Measurements from ENCODE around the gene TMEM54.
A peak's percentile ranks its signal among the peaks of the same experiment; 100 is the strongest.
"Not testable (repeated sequence)": the region's sequence is repeated elsewhere in the genome, so short reads cannot be mapped to it uniquely, and the experiment has no call there.

TMEM54 gene

DNA sequence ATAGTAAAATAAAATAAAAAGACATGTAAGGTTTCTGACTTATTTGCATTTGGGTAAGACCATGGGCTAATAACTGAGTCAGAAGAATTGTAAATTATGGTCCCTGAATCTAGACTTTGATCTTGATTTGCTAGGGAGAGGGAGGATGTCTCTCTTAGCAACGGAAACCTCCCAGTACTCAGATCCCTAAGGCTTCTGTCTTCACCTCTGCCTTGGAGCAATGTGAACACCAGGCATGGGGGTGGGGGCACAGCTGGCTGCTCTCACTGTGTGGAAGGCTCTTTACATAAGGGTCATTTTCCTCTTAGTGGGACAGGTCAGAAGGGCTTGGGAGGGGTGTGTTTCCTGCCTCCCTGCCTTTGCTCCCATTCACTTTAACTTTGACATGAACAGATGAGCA, 17.0 kb upstream of the TMEM54 start:
- no peak for DNase-seq

DNA sequence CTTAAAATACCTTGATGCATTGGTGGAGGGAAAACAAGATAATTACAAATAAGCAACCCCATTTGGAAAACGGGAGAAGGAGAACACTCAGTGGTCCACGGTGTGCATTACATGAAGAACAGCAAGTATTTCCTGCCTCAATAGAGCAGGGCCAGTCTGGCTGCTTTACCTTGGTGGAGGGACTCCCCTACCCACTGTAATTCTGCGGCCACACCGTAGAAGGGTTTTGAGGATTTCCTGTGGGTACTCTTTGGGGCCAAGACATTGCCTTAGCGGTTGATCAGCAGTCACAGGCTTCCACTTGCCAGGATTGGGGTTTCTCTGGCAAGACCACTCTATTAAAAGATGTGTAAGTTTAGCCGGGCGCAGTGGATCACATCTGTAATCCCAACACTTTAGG, 16.3 kb upstream of the TMEM54 start:
- no peak for DNase-seq

DNA sequence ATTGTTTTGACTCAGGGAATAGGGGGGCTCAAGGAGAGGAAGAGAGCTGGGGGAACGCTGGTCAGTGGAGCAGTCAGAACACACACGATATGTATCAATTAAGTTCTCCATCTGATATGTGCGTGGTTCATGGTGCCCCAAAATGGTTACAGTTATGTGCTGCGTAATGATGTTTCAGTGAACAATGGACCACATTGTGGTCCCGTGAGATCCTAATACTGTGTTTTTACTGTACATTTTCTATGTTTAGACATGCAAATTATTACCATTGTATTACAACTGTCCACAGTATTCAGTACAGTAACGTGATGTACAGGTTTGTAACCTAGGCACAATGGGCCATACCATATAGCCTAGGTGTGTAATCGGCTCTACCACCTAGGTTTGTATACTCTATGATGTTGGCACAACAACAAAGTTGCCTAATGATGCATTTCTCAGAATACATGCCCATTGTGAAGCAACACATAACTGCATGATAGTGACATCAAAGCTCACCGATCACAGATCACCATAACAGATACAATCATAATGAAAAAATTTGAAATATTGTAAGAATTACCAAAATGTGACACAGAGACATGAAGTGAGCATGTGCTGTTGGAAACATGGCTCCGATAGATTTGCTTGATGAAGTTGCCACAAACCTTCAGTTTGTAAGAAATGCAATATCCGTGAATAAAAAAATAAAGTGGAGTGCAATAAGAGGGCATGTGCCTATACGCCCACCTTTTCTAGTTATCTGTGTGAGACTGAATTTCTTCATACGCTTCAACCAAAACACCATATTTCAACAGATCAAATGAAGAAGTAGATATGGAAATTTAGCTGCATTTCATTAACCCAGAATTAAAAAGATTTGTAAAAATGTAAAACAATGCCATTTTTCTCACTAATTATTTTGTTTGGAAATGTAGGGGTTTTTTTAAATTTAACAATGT, 14.8 kb upstream of the TMEM54 start:
- DNase-seq = no peak

DNA sequence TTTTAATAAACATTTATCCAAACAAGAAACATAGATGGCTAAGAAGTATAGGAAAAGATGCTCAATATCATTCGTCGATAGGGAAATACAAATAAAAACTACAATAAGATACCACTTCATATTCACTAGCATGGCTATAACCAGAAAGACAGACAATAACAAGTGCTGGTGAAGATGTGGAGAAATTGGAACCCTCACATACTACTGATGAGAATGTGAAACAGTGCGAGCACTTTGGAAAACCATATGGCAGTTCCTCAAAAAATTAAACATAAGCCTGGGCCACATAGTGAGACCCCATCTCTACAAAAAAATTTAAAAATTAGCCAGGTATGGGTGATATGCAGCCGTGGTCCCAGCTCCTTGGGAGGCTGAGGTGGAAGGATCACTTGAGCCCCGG, 9.1 kb upstream of the TMEM54 start:
- no peak for DNase-seq

DNA sequence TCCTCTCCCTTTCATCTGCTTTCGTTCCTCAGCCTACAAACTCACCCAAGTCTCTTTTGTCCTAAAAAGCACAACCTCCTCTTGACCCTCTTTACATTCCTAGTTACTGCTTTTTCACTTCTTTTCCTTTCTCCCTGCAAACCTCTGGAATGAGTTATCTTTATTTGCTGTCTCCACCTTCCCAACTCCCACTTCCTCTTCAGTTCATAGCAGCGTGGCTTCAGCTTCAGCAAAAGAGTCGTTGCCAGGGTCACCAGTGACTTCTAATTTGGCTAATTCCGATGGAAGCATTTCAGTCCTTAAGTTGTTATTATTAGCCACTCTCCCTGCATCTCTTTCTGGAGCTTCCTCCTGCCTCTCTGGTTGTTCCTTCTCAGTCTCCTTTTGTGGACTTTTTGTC, 6.2 kb upstream of the TMEM54 start:
- peak; percentile 19 for DNase-seq

DNA sequence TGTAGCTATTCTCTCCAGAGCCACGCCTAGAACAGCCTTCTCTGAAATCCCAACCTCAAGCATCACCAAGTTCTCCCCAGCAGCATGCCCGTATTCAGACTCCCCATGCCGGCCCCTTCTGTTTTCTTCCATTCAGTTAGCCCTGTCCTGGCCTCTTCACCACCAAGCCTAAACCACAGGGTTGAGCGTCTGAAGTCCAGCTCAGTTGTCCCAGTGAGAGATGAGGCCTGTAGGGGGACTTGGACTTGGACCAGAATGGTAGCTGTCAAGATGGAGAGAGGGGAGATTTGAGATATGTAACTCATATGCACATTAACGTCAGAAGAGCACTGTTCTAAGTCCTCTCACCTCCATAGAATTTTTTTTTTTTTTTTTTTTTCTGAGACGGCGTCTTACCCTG, 5.5 kb upstream of the TMEM54 start:
- DNase-seq = no peak

DNA sequence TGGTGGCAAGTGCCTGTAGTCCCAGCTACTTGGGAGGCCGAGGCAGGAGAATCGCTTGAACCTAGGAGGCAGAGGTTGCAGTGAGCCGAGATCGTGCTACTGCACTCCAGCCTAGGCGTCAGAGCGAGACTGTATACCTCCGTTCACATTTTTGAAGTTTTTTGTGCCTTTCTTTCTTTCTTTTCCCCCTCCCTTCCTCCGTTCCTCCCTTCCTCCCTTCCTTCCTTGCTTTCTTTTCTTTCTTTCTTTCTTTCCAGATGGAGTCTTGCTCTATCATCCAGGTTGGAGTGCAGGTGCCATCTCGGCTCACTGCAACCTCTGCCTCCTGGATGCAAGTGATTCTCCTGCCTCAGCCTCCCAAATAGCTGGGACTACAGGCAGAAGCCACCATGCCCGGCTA, 4.4 kb upstream of the TMEM54 start:
- not testable (repeated sequence) for DNase-seq

DNA sequence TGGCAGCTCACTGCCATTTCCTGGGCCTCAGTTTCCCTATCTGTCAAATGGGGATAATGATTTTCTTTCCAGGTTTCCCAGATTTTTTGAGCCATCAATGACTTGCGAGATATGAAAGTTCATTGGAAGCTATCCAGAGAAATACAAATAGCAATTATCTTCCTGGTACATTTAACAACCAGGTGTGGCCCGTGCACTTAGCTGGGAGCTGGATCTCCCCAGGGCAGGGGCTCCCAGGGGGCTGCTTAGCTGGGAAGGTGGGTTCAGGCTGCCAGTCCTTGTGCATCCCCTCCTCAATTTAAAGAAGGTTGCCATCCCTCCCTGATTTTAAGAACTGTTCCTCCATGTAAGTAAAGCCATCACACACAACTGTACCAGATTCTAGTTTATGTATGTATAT, 3.6 kb upstream of the TMEM54 start:
- DNase-seq = no peak

DNA sequence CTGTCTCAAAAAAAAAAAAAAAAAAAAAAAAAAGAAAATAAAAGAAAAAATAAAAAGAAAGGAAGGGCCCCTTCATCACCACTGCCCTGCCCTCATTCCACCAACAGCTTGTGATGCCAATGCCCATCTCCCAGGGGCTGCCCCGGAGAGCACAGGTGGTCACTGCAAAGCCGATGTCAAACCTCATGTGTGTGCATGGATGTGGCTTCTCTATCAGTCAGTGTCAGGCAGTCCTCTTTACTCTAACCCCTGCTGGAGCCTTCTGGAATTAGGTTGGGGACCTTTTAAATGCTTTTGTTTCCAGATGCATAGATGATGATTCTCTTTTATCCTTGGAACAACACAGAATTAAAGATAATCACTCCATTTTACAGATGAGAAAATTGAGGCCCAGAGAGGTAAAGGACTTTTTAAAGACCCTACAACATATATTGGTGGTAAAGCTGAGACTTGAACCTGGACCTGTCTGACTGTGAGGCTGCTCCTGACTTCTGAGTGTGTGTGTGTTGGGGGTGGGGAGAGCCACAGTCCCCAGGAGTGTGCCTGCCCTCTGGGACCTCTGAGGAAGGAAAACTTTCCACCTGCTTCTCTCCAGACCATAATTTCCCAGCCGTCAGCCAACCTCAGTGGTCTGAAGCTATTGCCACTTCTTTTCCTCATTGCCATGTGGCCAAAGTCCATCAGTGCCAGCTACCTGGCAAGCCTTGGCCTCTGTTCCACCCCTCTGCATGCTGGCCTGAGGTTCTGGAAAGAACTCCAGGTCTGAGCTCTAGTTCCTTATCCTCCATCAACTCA, 3.0 kb upstream of the TMEM54 start:
- no peak for DNase-seq

DNA sequence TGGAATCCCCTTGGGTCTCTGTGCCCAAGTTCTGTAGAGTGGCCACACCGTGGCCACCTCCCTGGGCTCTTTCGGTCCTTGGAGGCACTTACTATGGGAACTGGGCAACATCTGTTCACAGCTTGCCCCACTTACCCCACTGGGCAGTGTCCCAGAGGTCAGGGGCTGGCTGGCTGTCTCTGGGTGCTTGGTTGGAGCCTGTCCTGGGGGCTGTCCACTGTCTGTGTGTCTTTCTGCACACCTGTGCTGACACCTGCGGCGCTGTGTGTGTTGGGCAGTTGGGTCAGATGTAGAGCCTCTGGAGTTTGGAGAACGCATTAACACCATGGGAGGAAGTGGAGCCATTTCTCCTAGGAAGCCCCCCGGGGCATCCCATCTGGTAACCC, 1.3 kb upstream of the TMEM54 start:
- no peak for DNase-seq

DNA sequence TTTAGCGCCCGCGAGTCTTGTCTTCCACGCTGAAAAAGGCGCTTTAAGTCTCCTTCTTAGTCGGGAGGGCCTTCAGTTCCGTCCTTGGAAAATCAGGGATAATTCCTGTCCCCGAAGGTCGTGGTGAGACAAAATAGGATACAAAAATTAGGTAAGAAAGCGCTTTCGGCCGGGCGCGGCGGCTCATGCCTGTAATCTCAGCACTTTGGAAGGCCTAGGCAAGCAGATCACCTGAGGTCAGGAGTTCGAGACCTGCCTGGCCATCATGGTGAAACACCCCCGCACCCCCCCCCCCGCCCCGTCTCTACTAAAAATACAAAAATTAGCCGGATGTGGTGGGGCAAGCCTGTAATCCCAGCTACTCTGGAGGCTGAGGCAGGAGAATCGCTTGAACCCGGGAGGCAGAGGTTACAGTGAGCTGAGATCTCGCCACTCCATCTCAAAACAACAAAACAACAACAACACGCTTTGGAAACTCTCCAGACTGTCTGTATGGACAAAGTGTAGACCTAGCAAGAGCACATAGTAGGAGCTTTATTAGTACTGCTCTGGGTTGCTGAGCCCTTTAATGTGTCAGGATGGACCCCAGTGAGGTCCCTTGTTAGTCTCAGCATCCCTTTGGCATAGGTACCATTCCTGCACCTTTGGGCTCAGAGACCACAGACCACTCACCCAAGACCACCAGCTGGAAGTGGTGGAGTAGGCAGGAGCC, 790 bp upstream of the TMEM54 start:
- DNase-seq = no peak

DNA sequence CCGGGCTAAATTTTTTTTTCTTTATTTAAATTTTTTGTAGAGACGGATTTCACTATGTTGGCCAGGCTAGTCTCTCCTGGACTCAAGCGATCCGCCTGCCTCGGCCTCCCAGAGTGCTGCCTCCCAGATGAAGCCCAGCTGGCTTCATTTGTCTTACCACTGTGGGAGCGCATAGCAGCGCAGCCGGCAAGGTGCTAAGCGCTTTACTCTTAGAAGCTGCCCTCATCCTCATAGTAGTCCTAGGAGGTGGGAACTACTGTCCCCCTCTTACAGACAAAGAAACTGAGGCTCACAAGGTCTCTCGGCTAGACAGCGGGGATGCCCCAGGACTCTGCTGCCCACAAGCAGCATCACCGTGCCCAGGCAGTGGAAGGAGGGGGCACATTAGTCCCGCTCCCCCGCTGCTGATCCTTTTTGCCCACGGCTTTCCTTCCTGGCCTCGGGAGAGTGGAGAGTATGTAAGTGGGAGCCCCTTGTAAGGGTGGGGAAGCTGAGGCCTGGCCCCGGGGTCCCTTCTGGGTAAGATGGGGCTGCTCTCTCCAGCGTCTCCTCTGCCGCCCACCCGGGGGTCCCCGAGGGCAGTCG, 726 bp downstream of the TMEM54 start:
- no peak for DNase-seq

DNA sequence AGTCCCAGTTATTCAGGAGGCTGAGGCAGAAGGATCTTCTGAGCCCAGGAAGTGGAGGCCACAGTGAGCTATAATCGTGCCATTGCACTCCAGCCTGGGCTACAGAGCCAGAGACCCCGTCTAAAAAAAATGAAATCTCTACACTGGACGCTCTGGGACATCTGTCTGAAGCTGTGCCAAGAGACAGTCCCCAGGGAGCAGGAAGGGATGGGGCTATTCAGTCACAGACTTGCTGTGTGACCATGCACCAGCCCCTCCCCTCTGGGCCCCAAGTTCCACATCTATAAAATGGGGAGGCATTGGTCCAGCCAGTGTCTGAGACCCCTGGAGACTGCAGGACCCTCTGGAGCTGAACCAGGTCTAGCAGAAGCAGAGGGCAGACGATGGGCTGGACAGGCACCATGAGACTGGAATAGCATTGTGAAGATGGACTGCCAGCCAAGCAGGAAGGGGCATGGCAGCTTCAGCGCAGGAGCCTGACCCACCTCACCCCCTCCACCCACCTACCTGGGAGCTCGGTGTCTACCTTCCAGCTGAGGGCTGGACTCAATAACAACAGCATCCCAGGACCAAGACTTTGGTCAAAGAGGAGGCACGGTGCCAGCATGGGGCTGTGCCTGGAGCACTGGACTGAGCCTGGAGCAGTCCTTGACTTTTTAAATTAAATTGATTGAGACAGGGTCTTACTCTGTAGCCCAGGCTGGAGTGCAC, 1.4 kb downstream of the TMEM54 start:
- no peak for DNase-seq

DNA sequence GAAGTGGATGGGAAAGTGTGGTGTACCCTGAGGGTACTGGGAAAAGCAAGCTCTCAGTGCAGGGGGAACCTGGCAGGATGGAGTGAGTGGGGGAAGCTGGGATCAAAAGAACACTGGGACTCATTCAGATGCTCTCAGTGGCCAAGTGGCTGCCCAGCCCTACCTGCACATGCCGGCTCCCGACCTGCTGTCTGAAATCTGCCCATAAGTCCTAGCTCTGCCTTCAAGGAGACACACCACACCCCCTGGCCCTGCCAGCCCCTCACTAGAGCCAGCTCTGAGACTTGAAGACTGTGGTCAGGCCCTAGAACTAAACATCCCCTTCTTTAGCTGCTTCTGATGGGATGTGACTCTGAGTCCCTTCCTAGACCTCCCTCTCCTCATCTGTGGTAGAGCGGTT, 2.2 kb downstream of the TMEM54 start:
- no peak for DNase-seq

DNA sequence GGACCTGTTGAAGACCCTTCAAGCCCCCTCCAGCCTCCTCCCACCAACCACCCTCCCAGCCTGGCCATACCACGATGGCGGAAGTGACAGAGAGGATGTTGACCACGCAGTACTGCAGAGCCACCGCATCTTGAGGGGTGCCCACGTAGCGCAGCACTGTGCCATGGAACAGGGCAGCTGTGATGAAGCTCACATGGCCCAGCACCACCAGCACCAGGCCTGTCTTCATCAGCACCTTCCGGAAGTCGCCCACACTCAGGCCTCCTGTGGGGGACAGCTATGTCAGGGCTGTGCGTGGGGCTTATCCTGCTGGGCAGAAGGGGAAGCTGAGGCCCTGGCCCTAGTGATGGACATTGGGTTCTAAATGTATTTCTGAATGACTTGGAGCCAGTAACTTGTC, 3.1 kb downstream of the TMEM54 start:
- no peak for DNase-seq

DNA sequence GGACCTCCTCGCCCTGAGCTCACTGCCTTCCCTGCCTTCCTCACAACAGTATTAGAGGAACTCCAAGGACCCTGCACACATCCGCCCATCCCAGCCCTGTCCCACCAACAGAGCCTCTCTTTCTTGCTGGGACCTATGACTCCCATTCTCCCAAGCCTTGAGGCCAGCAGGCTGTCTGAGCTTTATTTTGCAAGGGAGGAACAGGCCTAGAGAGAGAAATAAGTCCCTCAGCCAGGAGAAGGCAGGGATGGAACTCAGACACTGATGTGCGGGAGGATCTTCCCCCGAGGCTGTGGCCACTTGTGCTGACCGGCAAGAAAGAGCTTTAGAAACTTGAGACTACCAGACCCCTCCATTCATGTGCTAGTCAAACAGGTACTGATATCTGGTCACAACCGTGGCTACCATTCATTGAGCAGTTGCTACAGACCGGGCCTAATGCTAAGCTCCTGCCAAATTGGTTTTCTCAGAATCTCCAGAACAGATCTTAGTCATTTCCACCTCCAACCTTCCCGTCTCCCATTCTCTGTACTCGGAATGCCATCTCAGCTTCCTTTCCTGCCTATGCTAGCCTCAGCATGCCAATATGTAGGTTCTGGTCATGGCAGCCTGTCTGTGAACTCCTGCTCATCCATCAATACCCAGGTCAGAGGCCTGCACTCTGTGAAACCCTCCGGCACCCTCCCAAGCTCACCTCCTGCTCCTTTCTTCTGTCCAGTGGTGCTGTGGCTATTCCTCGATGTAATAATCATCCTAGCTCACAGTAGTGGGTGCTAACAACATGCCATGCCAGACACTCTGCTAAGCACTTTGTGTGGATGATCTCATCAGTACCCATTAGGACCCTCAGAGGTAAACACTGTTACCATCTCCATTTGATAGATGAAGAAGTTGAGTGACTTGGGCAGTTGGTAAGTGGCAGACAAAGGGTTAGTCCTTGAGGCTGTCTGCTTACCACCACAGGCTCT, 3.8 kb downstream of the TMEM54 start:
- no peak for DNase-seq

DNA sequence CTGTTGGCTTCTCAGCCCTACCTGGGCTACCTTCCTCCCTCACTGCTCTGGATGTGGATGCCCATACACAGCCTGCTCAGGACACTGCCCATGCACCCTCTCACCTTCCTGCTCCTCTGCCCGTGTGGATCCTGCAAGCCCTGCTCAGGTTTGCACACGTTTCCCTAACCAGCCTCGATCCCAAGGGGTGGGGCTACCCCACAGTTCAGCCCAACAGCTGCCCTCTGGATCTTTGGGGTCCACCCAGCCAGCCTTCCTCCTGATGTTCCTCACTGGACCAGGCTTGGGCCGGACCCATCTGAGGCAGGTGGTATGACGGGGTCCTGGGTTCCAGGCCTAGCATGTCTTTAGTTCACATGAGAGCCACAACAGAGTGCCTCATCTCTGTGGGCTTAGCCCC, 4.7 kb downstream of the TMEM54 start:
- DNase-seq = no peak

DNA sequence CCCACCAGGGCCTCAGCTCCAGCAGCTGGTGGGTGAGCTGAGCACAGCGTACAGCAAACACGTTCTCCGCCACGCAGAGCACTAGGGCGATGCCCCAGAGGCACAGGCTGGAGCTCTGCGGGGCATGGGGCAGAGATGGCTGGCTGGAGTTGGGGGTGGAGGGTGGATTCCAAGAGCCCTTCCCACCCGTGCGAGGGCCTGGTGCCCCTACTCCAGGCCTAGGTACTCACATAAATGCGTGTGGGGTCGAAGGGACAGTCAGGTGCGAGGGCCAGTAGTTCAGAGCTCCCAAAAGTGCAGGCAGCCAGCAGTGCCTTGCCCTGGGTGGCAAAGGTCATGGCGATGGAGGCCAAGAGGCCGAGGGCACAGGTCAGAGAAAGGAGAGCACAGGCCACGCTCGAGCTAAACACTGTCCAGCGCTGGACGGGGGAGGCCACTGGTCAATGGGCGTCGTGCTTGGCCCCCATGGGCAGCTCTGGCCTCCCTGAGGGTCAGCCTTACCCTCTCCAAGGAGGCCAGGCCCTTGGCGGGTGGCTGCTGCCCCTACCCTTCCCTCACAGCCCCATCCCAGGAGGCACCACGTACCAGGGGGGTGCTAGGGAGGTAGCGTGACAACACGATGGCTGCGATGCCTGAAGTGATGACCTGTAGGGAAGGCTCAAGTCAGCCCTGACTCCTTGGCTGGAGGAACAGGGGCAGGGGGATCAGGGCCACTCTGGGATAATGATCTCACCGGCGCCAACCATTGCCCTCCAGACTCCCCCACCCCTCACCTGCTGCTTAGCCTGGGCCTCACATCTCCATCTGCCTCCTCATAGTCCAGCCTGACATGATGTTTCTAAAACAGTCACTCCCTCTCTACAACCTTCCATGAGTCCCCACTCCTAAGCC, 5.6 kb downstream of the TMEM54 start:
- no peak for DNase-seq

DNA sequence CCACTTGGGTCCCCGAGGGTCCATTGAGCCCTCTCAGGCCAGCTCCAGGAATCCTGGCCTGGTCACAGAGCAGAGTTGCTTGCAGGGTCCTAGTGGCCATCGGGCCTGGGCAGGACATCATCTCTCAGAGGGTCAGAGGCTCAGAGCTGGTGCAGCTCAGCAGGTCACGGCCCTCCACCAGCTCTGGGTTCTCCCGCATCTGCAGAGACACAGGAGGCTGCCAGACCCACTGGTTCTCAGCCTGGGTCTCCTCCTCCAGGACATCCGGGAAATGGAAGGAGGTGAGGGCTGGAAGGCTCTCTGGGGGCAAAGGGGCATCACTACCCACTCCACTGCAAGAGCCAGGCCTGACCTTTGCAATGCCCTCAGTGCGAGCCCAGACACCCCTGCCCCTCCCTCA, 6.5 kb downstream of the TMEM54 start:
- DNase-seq = no peak

DNA sequence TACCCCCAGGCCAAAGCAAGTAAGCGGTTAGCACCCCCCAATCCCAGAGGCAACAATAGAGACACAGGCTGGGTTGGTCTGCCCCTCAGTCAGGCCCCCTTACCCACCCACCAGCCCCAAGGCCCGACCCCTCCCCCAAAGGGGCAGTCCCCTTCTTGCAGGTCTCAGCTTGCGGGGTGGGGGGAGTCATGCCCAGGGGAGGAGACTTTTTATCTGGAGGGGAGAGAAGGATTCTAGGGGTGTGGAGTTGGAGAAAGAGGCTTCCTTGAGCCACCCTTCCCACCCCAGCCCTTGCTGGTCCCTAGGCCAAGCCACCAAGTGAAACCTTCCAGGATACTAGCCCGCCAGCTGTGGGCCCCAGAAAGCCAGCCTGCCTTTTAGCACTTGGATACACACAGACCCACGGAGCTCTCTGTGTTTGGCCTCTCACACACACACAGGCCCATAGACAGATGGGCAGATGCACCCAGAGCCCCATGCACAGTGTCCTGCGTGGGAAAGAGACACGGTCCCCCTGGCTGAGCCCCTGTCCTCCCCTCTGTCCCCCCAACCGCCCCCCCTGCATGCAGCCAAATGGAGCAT, 7.1 kb downstream of the TMEM54 start:
- no peak for DNase-seq

All from NCI-H226 (cell line).